ENCODE data around the gene NUAK1.

NUAK1 gene

GRCh38 chr12:106131676-106132075 is 7.1 kb downstream of the NUAK1 start:
- H3K4me3 ChIP-seq (ENCODE audit: low read depth, low read length): no peak overlapping the region
- no peak for TF ChIP-seq CTCF (IDR thresholded peaks at IDR 0.05; ENCODE audit: low read depth, low read length)

GRCh38 chr12:106130474-106131113 is 8.2 kb downstream of the NUAK1 start:
- no peak for TF ChIP-seq CTCF (IDR thresholded peaks at IDR 0.05; ENCODE audit: low read depth, low read length)
- no peak overlapping the region for H3K4me3 ChIP-seq (ENCODE audit: low read depth, low read length)

DNA sequence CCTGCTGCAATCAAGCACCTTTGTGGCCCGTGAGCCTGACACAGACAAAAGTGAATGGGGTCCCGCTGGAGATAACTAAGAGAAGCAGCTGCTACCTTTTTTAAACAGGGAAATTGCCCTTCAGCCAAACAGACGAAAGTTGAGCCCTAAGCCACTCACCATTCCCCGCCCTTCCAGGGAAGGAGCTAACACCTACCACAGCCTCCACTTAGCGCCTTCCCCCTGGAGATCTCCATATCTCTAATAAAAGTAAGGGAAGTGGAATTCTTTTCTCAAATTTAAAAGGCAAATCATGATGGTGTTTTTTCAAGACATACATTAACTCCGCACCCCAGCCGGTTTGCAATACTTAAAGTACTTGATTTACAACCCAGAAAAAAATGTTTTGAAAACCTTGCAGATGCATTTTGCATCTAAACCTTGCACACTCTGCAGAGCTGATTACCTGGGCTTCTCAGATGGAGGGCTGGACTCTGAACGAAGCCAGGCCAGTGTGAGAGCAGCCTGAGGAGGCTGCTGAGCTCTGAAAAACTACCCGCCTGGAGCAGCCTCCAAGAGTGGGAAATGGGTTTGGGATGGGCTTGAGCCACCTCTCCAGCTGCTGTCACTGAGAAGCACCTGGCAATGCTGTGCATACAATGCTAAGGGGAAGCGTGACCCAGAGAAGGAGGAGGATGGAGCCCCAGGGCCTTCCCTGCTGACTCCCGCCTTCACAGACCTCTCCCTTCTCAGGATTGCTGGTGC is 10.0 kb downstream of the NUAK1 start:
- no peak for TF ChIP-seq CTCF (IDR thresholded peaks at IDR 0.05; ENCODE audit: low read depth, low read length)
- H3K4me3 ChIP-seq (ENCODE audit: low read depth, low read length): no peak overlapping the region

- no peak overlapping the region for H3K4me3 ChIP-seq (ENCODE audit: low read depth, low read length)
- TF ChIP-seq CTCF (IDR thresholded peaks at IDR 0.05; ENCODE audit: low read depth, low read length): no peak
Observed at GRCh38 chr12:106127338-106128126, 11.2 kb downstream of the NUAK1 start.

GRCh38 chr12:106126441-106127337 is 12.1 kb downstream of the NUAK1 start:
- no peak overlapping the region for H3K4me3 ChIP-seq (ENCODE audit: low read depth, low read length)
- TF ChIP-seq CTCF (IDR thresholded peaks at IDR 0.05; ENCODE audit: low read depth, low read length): no peak

GRCh38 chr12:106125351-106126095 is 13.2 kb downstream of the NUAK1 start:
- no peak for TF ChIP-seq CTCF (IDR thresholded peaks at IDR 0.05; ENCODE audit: low read depth, low read length)
- no peak overlapping the region for H3K4me3 ChIP-seq (ENCODE audit: low read depth, low read length)

Measured in WI38 (cell line).